GM10266 (cell line): ENCODE results near the gene KIF3B.
"Not testable (repeated sequence)": the region's sequence is repeated elsewhere in the genome, so short reads cannot be mapped to it uniquely, and the experiment has no call there.

Experiments
- DNase-seq: peaks from one replicate; pipeline ENCODE4 v3.0.0; 2012; ENCODE audit errors: extremely low spot score
- CTCF ChIP-seq: IDR thresholded peaks from 2 replicates; pipeline ENCODE4 v1.5.1; 2012; ENCODE audit warnings: mild to moderate bottlenecking, low read depth; ENCODE audit not compliant: control insufficient read depth, insufficient read depth; ENCODE audit errors: missing control alignments

KIF3B gene

GRCh38 chr20:32249030-32249738, 28.3 kb upstream of the KIF3B start:
- no peak for DNase-seq
- no peak for TF ChIP-seq CTCF

- no peak for TF ChIP-seq CTCF
Observed at GRCh38 chr20:32251470-32251869, 26.0 kb upstream of the KIF3B start.

GRCh38 chr20:32252189-32252588, 25.3 kb upstream of the KIF3B start:
- no peak for TF ChIP-seq CTCF
- DNase-seq = peak; percentile 35

More at GRCh38 chr20:32251470-32251869, 26.0 kb upstream of the KIF3B start:
- DNase-seq = no peak

- DNase-seq = not testable (repeated sequence)
Observed at GRCh38 chr20:32260973-32261372, 16.5 kb upstream of the KIF3B start.

- no peak for DNase-seq
- TF ChIP-seq CTCF = no peak
Observed at GRCh38 chr20:32261644-32262043, 15.8 kb upstream of the KIF3B start.

- DNase-seq = no peak
- no peak for TF ChIP-seq CTCF
Observed at GRCh38 chr20:32263398-32263954, 14.0 kb upstream of the KIF3B start.

- DNase-seq = no peak
- TF ChIP-seq CTCF = no peak
Observed at GRCh38 chr20:32271620-32272019, 5.8 kb upstream of the KIF3B start.

- no peak for DNase-seq
- TF ChIP-seq CTCF = no peak
Observed at GRCh38 chr20:32274359-32274758, 3.1 kb upstream of the KIF3B start.

- DNase-seq = not testable (repeated sequence)
Observed at GRCh38 chr20:32275163-32275562, 2.3 kb upstream of the KIF3B start.
